Smooth muscle cell (in vitro differentiated cells): ENCODE measurements around the gene FOXP4. TPM values are rescaled to one million over a fixed set of nuclear protein-coding genes. Genes with fewer than 3 reads are reported as not detected.

Experiments
- DNase-seq: peaks from one replicate; lab custom pipeline; 2025; ENCODE audit not compliant: unreplicated experiment; lab: John Stamatoyannopoulos, UW
- H2AFZ ChIP-seq: fragments of 200-600 bp; sonication (generic); 2 replicates; pipeline ENCODE4 v1.6.0; 2016; ENCODE audit warnings: antibody characterized with exemption, low read depth, mild to moderate bottlenecking
- H3F3A ChIP-seq: fragments of 200-600 bp; sonication (generic); 2 replicates; pipeline ENCODE4 v1.6.0; 2017; ENCODE audit warnings: antibody characterized with exemption, low read depth
- H3K27ac ChIP-seq: fragments of 200-600 bp; sonication (generic); 2 replicates; pipeline ENCODE4 v1.5.1; 2016; ENCODE audit warnings: low read depth, mild to moderate bottlenecking
- H3K27me3 ChIP-seq: fragments of 200-600 bp; sonication (generic); 2 replicates; pipeline ENCODE4 v1.6.1; 2016; ENCODE audit warnings: low read depth, mild to moderate bottlenecking
- H3K36me3 ChIP-seq: fragments of 200-600 bp; sonication (generic); 2 replicates; pipeline ENCODE4 v1.5.1; 2016; ENCODE audit warnings: low read depth
- H3K4me1 ChIP-seq: fragments of 200-600 bp; sonication (generic); 2 replicates; pipeline ENCODE4 v1.5.1; 2016; ENCODE audit warnings: low read depth
- H3K4me2 ChIP-seq: fragments of 200-600 bp; sonication (generic); 2 replicates; pipeline ENCODE4 v1.6.0; 2016; ENCODE audit warnings: mild to moderate bottlenecking
- H3K4me3 ChIP-seq: fragments of 200-600 bp; sonication (generic); 2 replicates; pipeline ENCODE4 v1.5.1; 2016; ENCODE audit warnings: mild to moderate bottlenecking
- H3K79me2 ChIP-seq: fragments of 200-600 bp; sonication (generic); 2 replicates; pipeline ENCODE4 v1.6.0; 2016; ENCODE audit warnings: low read depth, mild to moderate bottlenecking
- H3K9ac ChIP-seq: fragments of 200-600 bp; sonication (generic); 2 replicates; pipeline ENCODE4 v1.6.0; 2016; ENCODE audit warnings: low read depth
- H3K9me3 ChIP-seq: fragments of 200-600 bp; sonication (generic); replicated peaks from 2 replicates; pipeline ENCODE4 v1.5.1; 2016; ENCODE audit warnings: low read depth
- H4K20me1 ChIP-seq: fragments of 200-600 bp; sonication (generic); 2 replicates; pipeline ENCODE4 v1.6.0; 2016; ENCODE audit warnings: low read depth
- CTCF ChIP-seq: fragments of 200-600 bp; sonication (generic); IDR thresholded peaks from 2 replicates; pipeline ENCODE4 v1.5.1; 2017; ENCODE audit warnings: borderline replicate concordance, mild to moderate bottlenecking, antibody characterized with exemption; ENCODE audit not compliant: insufficient read depth, poor library complexity, severe bottlenecking
- WGBS: methylation state at CpG from one replicate; pipeline ENCODE4 v1.1.7; 2016; ENCODE audit warnings: low lambda C conversion rate; 5-methylcytosine and 5-hydroxymethylcytosine counted together
- polyA plus RNA-seq: library from polyadenylated mRNA; unstranded; fragments of >200 nt; fragmentation: Nextera tagmentation; extraction: Ambion mirVana; gene quantifications from 2 replicates; pipeline ENCODE4 v1.2.1, GENCODE V29; 2016
- total RNA-seq: library from RNA; depleted of rRNA; stranded (reverse); fragments of >200 nt; gene quantifications from 2 replicates; pipeline ENCODE4 v1.2.3, GENCODE V29; 2014

The FOXP4 gene
- total and polyA plus RNA-seq, 2 experiments from 2014 or later: 5.3 to 31.9 TPM

- Histone ChIP-seq H3K27me3 (no peaks in the 10 kb centered on the region), H3K9ac (no peak overlapping the region), H3K79me2 (no peaks in the 10 kb centered on the region), H4K20me1 (no peaks in the 10 kb centered on the region), H3K4me1 (no peaks in the 10 kb centered on the region), H3K9me3 (no peaks in the 10 kb centered on the region), H3K27ac (no peak overlapping the region), H3K36me3 (no peaks in the 10 kb centered on the region), H3K4me2 (no peak overlapping the region), H2AFZ (no peak overlapping the region), H3K4me3 (no peak overlapping the region), H3F3A (no peaks in the 10 kb centered on the region)
- no peak for TF ChIP-seq CTCF
- DNase-seq: no peak
- 94% methylated on average over 6 of the region's 6 CpGs for WGBS
Observed at GRCh38 chr6:41595166-41595565, 49.0 kb downstream of the FOXP4 start.

GRCh38 chr6:41596096-41596685, 50.0 kb downstream of the FOXP4 start:
- 93% methylated on average over 10 of the region's 10 CpGs for WGBS
- H3K27me3 ChIP-seq: no peaks in the 10 kb centered on the region
- no peak overlapping the region for H3K4me2 ChIP-seq
- no peaks in the 10 kb centered on the region for H3K9me3 ChIP-seq
- H2AFZ ChIP-seq: no peak overlapping the region
- H3K36me3 ChIP-seq: no peaks in the 10 kb centered on the region
- no peak for TF ChIP-seq CTCF
- no peaks in the 10 kb centered on the region for H3K79me2 ChIP-seq
- no peak overlapping the region for H3K4me3 ChIP-seq
- no peak for DNase-seq
- no peaks in the 10 kb centered on the region for H3F3A ChIP-seq
- H3K27ac ChIP-seq: no peak overlapping the region
- no peak overlapping the region for H3K9ac ChIP-seq
- H4K20me1 ChIP-seq: no peaks in the 10 kb centered on the region
- H3K4me1 ChIP-seq: no peaks in the 10 kb centered on the region

- 94% methylated on average over 11 of the region's 11 CpGs for WGBS
- H3K9me3 ChIP-seq: no peaks in the 10 kb centered on the region
- H3K79me2 ChIP-seq: no peaks in the 10 kb centered on the region
- no peak for TF ChIP-seq CTCF
- no peak overlapping the region for H3K4me2 ChIP-seq
- H3K4me1 ChIP-seq: no peaks in the 10 kb centered on the region
- no peaks in the 10 kb centered on the region for H3F3A ChIP-seq
- H3K27ac ChIP-seq: no peak overlapping the region
- no peak overlapping the region for H3K9ac ChIP-seq
- DNase-seq: no peak
- H2AFZ ChIP-seq: no peak overlapping the region
- no peaks in the 10 kb centered on the region for H4K20me1 ChIP-seq
- H3K27me3 ChIP-seq: no peaks in the 10 kb centered on the region
- H3K4me3 ChIP-seq: no peak overlapping the region
- H3K36me3 ChIP-seq: no peaks in the 10 kb centered on the region
Observed at GRCh38 chr6:41596807-41597206, 50.6 kb downstream of the FOXP4 start.
